Prostate gland (tissue), 2 donors: ENCODE measurements around the gene OXLD1. TPM values are rescaled to one million over a fixed set of nuclear protein-coding genes. Genes with fewer than 3 reads are reported as not detected.

Experiments used
- DNase-seq: peaks from one replicate; pipeline ENCODE4 v3.0.0-alpha.2; 2019; ENCODE audit warnings: low spot score
- H3K27ac ChIP-seq, 2 donors: fragments of 200-600 bp; sonication (generic); 2 replicates each; pipeline ENCODE4 v1.5.1; 2017 to 2019
- H3K27me3 ChIP-seq: fragments of 200-600 bp; sonication (generic); replicated peaks from 2 replicates; pipeline ENCODE4 v1.5.1; 2019; ENCODE audit not compliant: insufficient read depth
- H3K36me3 ChIP-seq, 2 donors: fragments of 200-600 bp; sonication (generic); 1 replicate in 1 of 2; 2 replicates in 1 of 2; pipeline versions ENCODE4 v1.5.1 to v1.8.1; 2017 to 2019
- H3K4me1 ChIP-seq: fragments of 200-600 bp; sonication (generic); replicated peaks from 2 replicates; pipeline ENCODE4 v1.5.1; 2019
- H3K4me3 ChIP-seq, 2 donors: fragments of 200-600 bp; sonication (generic); 2 replicates each; pipeline ENCODE4 v1.5.1; 2017 to 2019
- H3K9me3 ChIP-seq: fragments of 200-600 bp; sonication (generic); 2 replicates; pipeline ENCODE4 v1.5.1; 2017
- POLR2A ChIP-seq: fragments of 450-650 bp; IDR thresholded peaks from one replicate; pipeline ENCODE4 v1.6.1; 2016; ENCODE audit warnings: antibody characterized with exemption, mild to moderate bottlenecking
- POLR2AphosphoS5 ChIP-seq: sonication (generic); formaldehyde crosslinking; IDR thresholded peaks from one replicate; pipeline ENCODE4 v1.6.1; 2017; ENCODE audit warnings: antibody characterized with exemption
- WGBS: methylation state at CpG from one replicate; pipeline ENCODE4 v1.1.5; 2018; 5-methylcytosine and 5-hydroxymethylcytosine counted together
- intact Hi-C: fragments of 100-400 bp; cut with DNase I; formaldehyde crosslinking; loops from one replicate; pipeline ENCODE4 v1.14.2; 2022
- total RNA-seq, 2 donors: library from RNA; depleted of rRNA; stranded (reverse); fragments of >200 nt; gene quantifications; one replicate each; pipeline ENCODE4 v1.1.0, GENCODE V29; 2016
- TF ChIP-seq, protein P1 (sequence below), 4 experiments: fragments of 200-600 bp in 2 of 4; fragments of 450-650 bp in 2 of 4; sonication (generic) in 2 of 4; IDR thresholded peaks; 1 replicate in 3 of 4; 2 replicates in 1 of 4; pipeline ENCODE4 v1.5.1; 2016 to 2019; ENCODE audit warnings: antibody characterized with exemption in 4 of 4, mild to moderate bottlenecking in 2 of 4, moderate library complexity in 2 of 4

The OXLD1 gene
- total RNA-seq, 2 donors from 2014 or later, result 52.5 to 59.2 TPM

DNA sequence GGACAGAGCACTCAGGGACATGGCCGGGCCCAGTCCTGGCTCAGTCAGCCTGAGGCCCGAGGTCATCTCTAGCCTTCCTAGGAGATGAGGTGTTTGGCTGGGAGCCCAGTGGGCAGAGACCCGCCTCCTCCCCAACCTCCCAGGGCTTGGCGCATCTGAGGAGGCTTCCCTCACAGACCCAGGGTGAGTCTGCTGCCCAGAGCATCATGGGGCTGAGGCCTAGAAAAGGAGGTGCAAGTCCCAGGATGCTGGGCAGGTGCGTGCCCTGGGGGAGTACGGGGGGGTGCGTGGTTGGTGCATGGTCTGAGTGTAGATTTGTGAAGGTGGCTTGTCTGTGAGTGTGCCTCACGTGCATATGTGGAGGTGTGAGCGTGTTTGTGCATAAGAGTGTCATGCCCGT is 14.7 kb downstream of the OXLD1 start:
- Histone ChIP-seq H3K4me3 (no peak overlapping the region), H3K9me3 (no peaks in the 10 kb centered on the region), H3K27ac (no peak overlapping the region), H3K4me1 (no peaks in the 10 kb centered on the region), H3K27me3 (peaks cover 15% of the 10 kb centered on the region), H3K36me3 (no peaks in the 10 kb centered on the region)
- no peak for TF ChIP-seq POLR2AphosphoS5
- WGBS, result 79% methylated on average over 9 of the region's 10 CpGs
- no peak for DNase-seq
- intact Hi-C loops, result no loop called here

DNA sequence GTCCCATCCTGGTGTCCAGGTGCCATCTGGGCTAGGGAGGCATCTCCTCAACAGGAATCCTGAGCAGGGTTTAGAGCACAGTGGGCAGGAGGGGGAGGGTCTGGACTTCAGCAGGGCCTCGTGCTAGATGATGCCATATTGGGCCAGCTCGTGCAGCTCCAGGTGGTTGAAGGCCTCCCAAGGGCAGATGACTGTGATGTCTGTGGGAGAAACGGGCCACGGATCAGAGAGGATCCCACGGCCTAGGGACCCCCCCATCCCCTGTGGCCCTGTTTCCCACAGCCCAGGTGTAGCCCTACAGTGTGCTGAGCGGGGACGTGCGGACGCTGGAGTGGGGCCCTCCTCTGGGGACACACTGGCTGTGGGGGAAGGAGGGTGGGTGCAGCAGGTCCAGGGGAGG is 15.5 kb downstream of the OXLD1 start:
- 70% methylated on average over 9 of the region's 9 CpGs for WGBS
- peaks cover 15% of the 10 kb centered on the region for H3K27me3 ChIP-seq

DNA sequence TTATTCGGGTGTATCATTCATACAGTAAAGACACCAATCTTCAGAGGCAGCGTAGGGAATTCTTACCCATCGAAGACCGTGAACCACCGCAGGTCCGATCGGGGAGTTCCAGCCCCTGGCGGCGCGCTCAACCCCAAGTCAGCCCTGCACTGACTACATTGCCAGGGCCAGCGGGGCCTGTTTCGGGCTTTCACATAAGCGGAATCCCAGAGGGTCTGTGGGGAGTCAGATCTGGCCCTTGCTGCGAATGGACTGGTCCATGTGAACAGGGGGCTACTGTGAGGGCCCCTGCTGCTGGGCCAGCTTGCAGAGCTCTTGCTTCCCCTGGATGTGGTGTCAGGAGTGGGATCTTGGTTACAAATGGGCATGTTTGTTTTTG is 17.7 kb downstream of the OXLD1 start:
- WGBS, result 74% methylated on average over 14 of the region's 14 CpGs
- Histone ChIP-seq H3K4me3 (no peak overlapping the region), H3K27ac (no peak overlapping the region), H3K4me1 (no peaks in the 10 kb centered on the region), H3K36me3 (no peaks in the 10 kb centered on the region), H3K9me3 (no peaks in the 10 kb centered on the region), H3K27me3 (peaks cover 15% of the 10 kb centered on the region)
- no peak for DNase-seq
- intact Hi-C loops, result no loop called here
- TF ChIP-seq, protein P1, sequence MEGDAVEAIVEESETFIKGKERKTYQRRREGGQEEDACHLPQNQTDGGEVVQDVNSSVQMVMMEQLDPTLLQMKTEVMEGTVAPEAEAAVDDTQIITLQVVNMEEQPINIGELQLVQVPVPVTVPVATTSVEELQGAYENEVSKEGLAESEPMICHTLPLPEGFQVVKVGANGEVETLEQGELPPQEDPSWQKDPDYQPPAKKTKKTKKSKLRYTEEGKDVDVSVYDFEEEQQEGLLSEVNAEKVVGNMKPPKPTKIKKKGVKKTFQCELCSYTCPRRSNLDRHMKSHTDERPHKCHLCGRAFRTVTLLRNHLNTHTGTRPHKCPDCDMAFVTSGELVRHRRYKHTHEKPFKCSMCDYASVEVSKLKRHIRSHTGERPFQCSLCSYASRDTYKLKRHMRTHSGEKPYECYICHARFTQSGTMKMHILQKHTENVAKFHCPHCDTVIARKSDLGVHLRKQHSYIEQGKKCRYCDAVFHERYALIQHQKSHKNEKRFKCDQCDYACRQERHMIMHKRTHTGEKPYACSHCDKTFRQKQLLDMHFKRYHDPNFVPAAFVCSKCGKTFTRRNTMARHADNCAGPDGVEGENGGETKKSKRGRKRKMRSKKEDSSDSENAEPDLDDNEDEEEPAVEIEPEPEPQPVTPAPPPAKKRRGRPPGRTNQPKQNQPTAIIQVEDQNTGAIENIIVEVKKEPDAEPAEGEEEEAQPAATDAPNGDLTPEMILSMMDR (IDR thresholded peaks at IDR 0.05), result no peak
- no peak for TF ChIP-seq POLR2AphosphoS5
- no peak for TF ChIP-seq POLR2A

More for the DNA sequence above, 15.5 kb downstream of the OXLD1 start:
- TF ChIP-seq POLR2AphosphoS5, result no peak
- TF ChIP-seq POLR2A, result no peak
- TF ChIP-seq, protein P1 (IDR thresholded peaks at IDR 0.05), result no peak
- Histone ChIP-seq H3K4me1 (no peaks in the 10 kb centered on the region), H3K4me3 (no peak overlapping the region), H3K36me3 (no peaks in the 10 kb centered on the region), H3K27ac (no peak overlapping the region), H3K9me3 (no peaks in the 10 kb centered on the region)
- intact Hi-C loops, result no loop called here
- no peak for DNase-seq

DNA sequence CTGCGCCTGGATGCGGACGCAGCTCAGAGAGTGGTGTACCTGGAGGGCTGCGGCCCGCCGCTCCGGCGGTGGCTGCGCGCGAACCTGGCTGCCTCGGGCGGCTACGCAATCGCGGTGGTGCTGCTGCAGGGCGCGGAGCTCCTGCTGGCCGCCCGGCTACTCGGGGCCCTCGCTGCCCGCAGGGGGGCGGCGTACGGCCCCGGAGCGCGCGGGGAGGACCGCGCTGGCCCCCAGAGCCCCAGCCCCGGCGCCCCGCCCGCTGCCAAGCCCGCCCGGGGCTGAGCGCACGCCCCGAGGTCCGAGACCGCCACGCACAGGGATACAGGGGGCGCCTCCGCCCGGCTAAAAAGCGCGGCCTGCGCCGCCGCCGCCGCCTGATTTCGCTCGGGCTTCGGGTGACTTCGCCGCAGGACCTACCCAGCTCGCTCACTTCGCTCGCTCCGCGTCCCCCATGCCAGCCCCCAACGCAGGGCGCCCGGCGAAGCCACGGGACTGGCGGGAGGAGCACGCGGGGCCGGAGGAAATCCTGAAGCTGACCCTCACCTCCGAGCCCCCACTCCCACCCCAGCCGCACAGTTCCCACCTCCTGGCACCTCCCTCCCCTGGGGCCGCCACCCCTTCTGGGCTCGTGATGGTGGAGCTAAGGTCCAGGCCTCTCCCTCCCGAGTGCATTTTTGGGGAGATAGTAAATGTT is 18.2 kb downstream of the OXLD1 start:
- no peak for DNase-seq
- H3K27ac ChIP-seq, result no peak overlapping the region
- TF ChIP-seq POLR2AphosphoS5, result no peak
- no peak for TF ChIP-seq POLR2A
- TF ChIP-seq, protein P1 (IDR thresholded peaks at IDR 0.05), result no peak
- no peaks in the 10 kb centered on the region for H3K36me3 ChIP-seq
- no peaks in the 10 kb centered on the region for H3K9me3 ChIP-seq
- peaks cover 15% of the 10 kb centered on the region for H3K27me3 ChIP-seq
- H3K4me1 ChIP-seq, result no peaks in the 10 kb centered on the region
- H3K4me3 ChIP-seq, result no peak overlapping the region
- intact Hi-C loops, result no loop called here
- 5% methylated on average over 67 of the region's 78 CpGs for WGBS

DNA sequence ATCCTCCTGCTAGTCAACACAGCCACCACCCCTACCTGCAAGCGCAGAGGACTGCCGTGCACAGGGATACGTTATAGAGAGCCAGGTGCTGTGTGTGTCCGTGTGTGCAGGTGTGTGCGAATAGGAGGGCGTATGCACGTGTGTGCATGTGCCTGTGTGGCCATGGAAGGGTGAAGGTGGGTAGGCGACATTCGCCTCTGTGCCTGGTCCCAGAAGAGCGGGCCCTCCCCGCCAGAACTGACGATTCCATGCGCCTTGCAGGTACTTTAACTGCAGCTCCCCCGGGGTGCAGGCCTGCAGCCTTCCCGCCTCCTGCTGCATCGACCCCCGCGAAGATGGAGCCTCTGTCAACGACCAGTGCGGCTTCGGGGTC is 18.8 kb downstream of the OXLD1 start:
- Histone ChIP-seq H3K36me3 (no peaks in the 10 kb centered on the region), H3K4me1 (no peaks in the 10 kb centered on the region), H3K27me3 (peaks cover 15% of the 10 kb centered on the region), H3K9me3 (no peaks in the 10 kb centered on the region), H3K27ac (no peak overlapping the region), H3K4me3 (no peak overlapping the region)
- intact Hi-C loops, result no loop called here
- DNase-seq, result no peak
- 29% methylated on average over 13 of the region's 21 CpGs for WGBS
- TF ChIP-seq, protein P1 (IDR thresholded peaks at IDR 0.05), result no peak
